K562 (cell line): ENCODE data around the gene RUVBL1. TPM values are rescaled to one million over a fixed set of nuclear protein-coding genes. Genes with fewer than 3 reads are reported as not detected.
A peak's percentile ranks its signal among the peaks of the same experiment; 100 is the strongest.

Experiments used
- ATAC-seq: fragments of 200-7000 bp; cut with Tn5 transposase; 3 replicates; pipeline ENCODE4 v1.9.1; 2020; ENCODE audit warnings: moderate library complexity
- BruUV-seq: library from RNA; stranded (reverse); fragments of 400-500 nt; replicated peaks from 2 replicates; lab custom pipeline; 2021; lab: Mats Ljungman, UMichigan
- CTCF ChIA-PET: fragments of 300-600 bp; formaldehyde crosslinking; extraction: SDS; loops from one replicate; lab custom pipeline; 2021; ENCODE audit warnings: low intra/inter-chr PET ratio; lab: Yijun Ruan, JAX
- POLR2A ChIA-PET: fragments of 300-600, 350-650 bp; sonication (Branson Sonifier 250); formaldehyde crosslinking; extraction: SDS; loops from one replicate; lab custom pipeline; 2021; ENCODE audit warnings: antibody characterized with exemption, inconsistent platforms; lab: Yijun Ruan, JAX
- DNase-seq, 4 experiments: peaks; one replicate each; pipeline versions ENCODE4 v3.0.0 to v3.0.0-alpha.2; 2011 to 2018; ENCODE audit warnings: low spot score in 3 of 4, mixed read lengths in 3 of 4; ENCODE audit errors: extremely low read depth in 1 of 4
- FAIRE-seq: peaks from 2 replicates; lab custom pipeline; 2011; peaks lifted over from hg19 to GRCh38; lab: Jason Lieb, UNC
- H2AFZ ChIP-seq: 2 replicates; pipeline ENCODE4 v1.6.0; 2011; ENCODE audit warnings: low read depth, low read length, control low read depth, inconsistent platforms
- H3K27ac ChIP-seq: fragments of 200-600 bp; 3 replicates; pipeline ENCODE4 v1.8.0; 2011; ENCODE audit warnings: low read depth, mild to moderate bottlenecking, control low read depth, inconsistent platforms, low read length, moderate library complexity, mixed read lengths; ENCODE audit errors: extremely low read depth
- H3K27me3 ChIP-seq, 2 experiments: fragments of 300-600 bp in 1 of 2; 2 replicates in 1 of 2; 3 replicates in 1 of 2; pipeline versions ENCODE4 v1.6.0 to v1.8.0; 2011; ENCODE audit warnings: inconsistent platforms in 2 of 2, low read length in 2 of 2, mild to moderate bottlenecking in 1 of 2, mixed read lengths in 1 of 2, moderate library complexity in 1 of 2; ENCODE audit not compliant: control insufficient read depth in 2 of 2, insufficient read depth in 2 of 2
- H3K36me3 ChIP-seq: fragments of 300-600 bp; 3 replicates; pipeline ENCODE4 v1.8.0; 2011; ENCODE audit warnings: mild to moderate bottlenecking, low read length, inconsistent platforms; ENCODE audit not compliant: control insufficient read depth, insufficient read depth
- H3K4me1 ChIP-seq, 2 experiments: fragments of 200-600 bp in 1 of 2; replicated peaks in 1 of 2; 2 replicates in 1 of 2; 3 replicates in 1 of 2; pipeline versions ENCODE4 v1.5.1 to v1.8.0; 2011; ENCODE audit warnings: inconsistent platforms in 2 of 2, low read length in 2 of 2, mild to moderate bottlenecking in 1 of 2, mixed read lengths in 1 of 2, moderate library complexity in 1 of 2; ENCODE audit not compliant: control insufficient read depth in 2 of 2, insufficient read depth in 2 of 2
- H3K4me2 ChIP-seq: 2 replicates; pipeline ENCODE4 v1.6.1; 2011; ENCODE audit warnings: low read length, control low read depth, inconsistent platforms, mixed read lengths; ENCODE audit not compliant: insufficient read depth
- H3K4me3 ChIP-seq: fragments of 200-600 bp; sonication (generic), shearing (Covaris generic); 2 replicates; pipeline ENCODE4 v1.5.1; 2016; ENCODE audit warnings: control low read depth, inconsistent platforms
- H3K79me2 ChIP-seq: fragments of 200-600 bp; 3 replicates; pipeline ENCODE4 v1.8.0; 2011; ENCODE audit warnings: low read length, inconsistent platforms; ENCODE audit not compliant: control insufficient read depth, insufficient read depth
- H3K9ac ChIP-seq, 2 experiments: 2 replicates each; pipeline versions ENCODE4 v1.6.0 to v1.6.1; 2011; ENCODE audit warnings: low read depth in 2 of 2, low read length in 2 of 2, control low read depth in 1 of 2, inconsistent platforms in 1 of 2, mild to moderate bottlenecking in 1 of 2, mixed read lengths in 1 of 2; ENCODE audit not compliant: insufficient read depth in 1 of 2
- H3K9me1 ChIP-seq: one replicate; pipeline ENCODE4 v1.6.0; 2011; ENCODE audit warnings: inconsistent platforms, mild to moderate bottlenecking, low read length, moderate library complexity; ENCODE audit not compliant: control insufficient read depth, insufficient read depth
- H3K9me3 ChIP-seq: replicated peaks from 2 replicates; pipeline ENCODE4 v1.5.1; 2011; ENCODE audit warnings: low read depth, low read length, inconsistent platforms; ENCODE audit not compliant: control insufficient read depth, insufficient read depth
- H4K20me1 ChIP-seq: replicated peaks from 2 replicates; pipeline ENCODE4 v1.6.1; 2011; ENCODE audit warnings: low read length, inconsistent platforms, mixed read lengths; ENCODE audit not compliant: control insufficient read depth, insufficient read depth
- ATF3 ChIP-seq, 2 experiments: fragments of 450-650 bp in 1 of 2; sonication (generic) in 1 of 2; formaldehyde crosslinking in 1 of 2; IDR thresholded peaks in 1 of 2; conservative IDR thresholded peaks in 1 of 2; 2 replicates each; pipeline versions ENCODE4 v1.6.1 to v1.8.1; 2016 to 2023; ENCODE audit warnings: mild to moderate bottlenecking in 2 of 2, moderate library complexity in 2 of 2, inconsistent platforms in 1 of 2, missing genetic modification reagents in 1 of 2
- COPS2 ChIP-seq: fragments of 450-650 bp; conservative IDR thresholded peaks from 2 replicates; pipeline ENCODE4 v1.6.1; 2016; ENCODE audit warnings: mild to moderate bottlenecking, moderate library complexity
- GATA2 ChIP-seq: sonication (generic); formaldehyde crosslinking; IDR thresholded peaks from 2 replicates; pipeline ENCODE4 v1.4.0; 2020; ENCODE audit warnings: mild to moderate bottlenecking, missing genetic modification reagents
- GTF2E2 ChIP-seq: fragments of 200-800 bp; sonication (Bioruptor generic); IDR thresholded peaks from 2 replicates; pipeline ENCODE4 v1.6.1; 2016; ENCODE audit warnings: missing genetic modification characterization, missing compliant biosample characterization
- NR0B1 ChIP-seq: fragments of 450-650 bp; IDR thresholded peaks from one replicate; pipeline ENCODE4 v1.6.1; 2018; ENCODE audit warnings: mild to moderate bottlenecking, moderate library complexity; ENCODE audit not compliant: partially characterized antibody
- NR4A1 ChIP-seq, 2 experiments: fragments of 250-450 bp in 1 of 2; fragments of 450-650 bp in 1 of 2; sonication (Bioruptor Pico) in 1 of 2; IDR thresholded peaks; 2 replicates each; pipeline versions ENCODE4 v1.4.0 to v1.6.1; 2016 to 2020; ENCODE audit warnings: mild to moderate bottlenecking in 2 of 2, missing compliant biosample characterization in 1 of 2, missing genetic modification characterization in 1 of 2, moderate library complexity in 1 of 2
- POLR2G ChIP-seq: fragments of 200-400 bp; formaldehyde crosslinking; IDR thresholded peaks from 2 replicates; pipeline ENCODE4 v1.6.1; 2017; ENCODE audit warnings: low read depth, mild to moderate bottlenecking, antibody characterized with exemption, low read length, moderate library complexity
- PRDM10 ChIP-seq: fragments of 450-650 bp; IDR thresholded peaks from 2 replicates; pipeline ENCODE4 v1.6.1; 2018; ENCODE audit not compliant: partially characterized antibody
- RBM25 ChIP-seq: fragments of 200-400 bp; formaldehyde crosslinking; IDR thresholded peaks from 2 replicates; pipeline ENCODE4 v1.6.1; 2018; ENCODE audit warnings: low read length, low read depth, moderate library complexity; ENCODE audit not compliant: severe bottlenecking
- RFX7 ChIP-seq: fragments of 250-450 bp; sonication (Bioruptor Pico); IDR thresholded peaks from 2 replicates; pipeline ENCODE4 v1.5.1; 2021; ENCODE audit warnings: mild to moderate bottlenecking
- SAFB ChIP-seq: fragments of 200-400 bp; formaldehyde crosslinking; IDR thresholded peaks from 2 replicates; pipeline ENCODE4 v1.6.1; 2017; ENCODE audit warnings: low read depth, low read length, borderline replicate concordance
- TRIM28 ChIP-seq: fragments of 450-650 bp; IDR thresholded peaks from 2 replicates; pipeline ENCODE4 v1.6.1; 2017
- WGBS: fragments of 100-300 bp; shearing (Covaris generic); methylation state at CpG from one replicate; pipeline ENCODE4 v1.1.6; 2016; ENCODE audit warnings: low coverage, mixed read lengths; ENCODE audit not compliant: insufficient coverage; ENCODE audit errors: missing lambda C conversion rate; 5-methylcytosine and 5-hydroxymethylcytosine counted together
- in situ Hi-C: fragments of 300-500 bp; cut with MboI; formaldehyde crosslinking; loops from 4 replicates; pipeline ENCODE4 v1.15.0; 2018; ENCODE audit warnings: inconsistent platforms, mixed read lengths
- intact Hi-C: fragments of 100-400 bp; cut with micrococcal nuclease; formaldehyde crosslinking; loops from 2 replicates; pipeline ENCODE4 v1.14.2; 2022
- polyA plus RNA-seq, 8 experiments: library from polyadenylated mRNA; depleted of rRNA in 4 of 8; stranded (reverse) in 5 of 8; unstranded in 3 of 8; fragments of >200 nt; fragmentation: Nextera tagmentation in 2 of 8; fragmentation: Illumina TruSeq in 1 of 8; extraction: Ambion mirVana in 2 of 8; extraction: Trizol in 1 of 8; gene quantifications; 2 replicates each; pipeline versions ENCODE4 v1.2.1 to v1.2.3, GENCODE V29; 2011 to 2014; ENCODE audit warnings: inconsistent platforms in 1 of 8, missing spikeins in 1 of 8
- total RNA-seq, 7 experiments: library from RNA; depleted of rRNA in 6 of 7; stranded (reverse); fragments of >200 nt in 6 of 7; fragmentation: Illumina TruSeq in 2 of 7; extraction: Trizol in 2 of 7; gene quantifications; 2 replicates each; pipeline versions ENCODE4 v1.2.1 to v1.2.3, GENCODE V29; 2011 to 2021; ENCODE audit warnings: low replicate concordance in 1 of 7

RUVBL1 gene
- total and polyA plus RNA-seq, 9 of the 15 experiments (the other 6 are each of a cell fraction or from before 2014, with no cell fraction given): 20.7 to 147 (median 113) TPM

- TF ChIP-seq PRDM10: no peak
- TF ChIP-seq ATF3 (IDR thresholded peaks at IDR 0.05): peak; percentile 81
- no peak for TF ChIP-seq ATF3 (CRISPR knock-in tag; conservative IDR thresholded peaks at IDR 0.05)
Measured at GRCh38 chr3:128051459-128051836, 72.2 kb downstream of the RUVBL1 start (continued).

GRCh38 chr3:128050597-128050996 is 73.0 kb downstream of the RUVBL1 start:
- POLR2A ChIA-PET: interaction anchor here (2.6 kb wide), 1 partner anchor 15 kb away, joined by 7 read pairs; no protein-coding TSS in a partner anchor
- CTCF ChIA-PET: no interaction called here
- Histone ChIP-seq H3K9me1 (no peaks in the 10 kb centered on the region), H3K9ac (no peak overlapping the region), H3K4me1 (peaks cover 0 to 21% of the 10 kb centered on the region in 2 experiments; a peak in 2 of 5 replicates), H3K9me3 (no peaks in the 10 kb centered on the region), H3K36me3 (peaks cover 29% of the 10 kb centered on the region), H3K79me2 (peaks cover 43% of the 10 kb centered on the region), H3K27me3 (peaks cover 5 to 9% of the 10 kb centered on the region in 2 experiments; a peak in 4 of 5 replicates), H3K4me3 (no peak overlapping the region), H3K4me2 (no peak overlapping the region), H2AFZ (no peak overlapping the region), H4K20me1 (0 out of 2 replicates have a peak, but pooled peaks cover 11% of the 10 kb centered on the region), H3K27ac (no peak overlapping the region)
- whole genome bisulfite sequencing: 35% methylated on average over 3 of the region's 3 CpGs
- no peak for FAIRE-seq
- TF ChIP-seq NR0B1 (no peak), COPS2 (no peak), TRIM28 (no peak), RFX7 (CRISPR knock-in tag) (no peak), SAFB (no peak), NR4A1 (CRISPR knock-in tag; IDR thresholded peaks at IDR 0.05) (no peak), NR4A1 (tag; IDR thresholded peaks at IDR 0.05) (no peak), GATA2 (no peak), RBM25 (no peak), POLR2G (no peak), GTF2E2 (tag) (no peak)
- no peak for DNase-seq
- BruUV-seq: no TSS peak
- intact Hi-C loops (no loop called here), in situ Hi-C loops (no loop called here)
- no peak for ATAC-seq
